HepG2 (cell line): ENCODE results near the gene PTGIR. TPM values are rescaled to one million over a fixed set of nuclear protein-coding genes. Genes with fewer than 3 reads are reported as not detected.

Experiments used
- KMT2A ChIP-seq: sonication (generic); formaldehyde crosslinking; IDR thresholded peaks from 2 replicates; pipeline ENCODE4 v1.4.0; 2020; ENCODE audit warnings: missing genetic modification reagents
- SCMH1 ChIP-seq: sonication (generic); formaldehyde crosslinking; IDR thresholded peaks from 2 replicates; pipeline ENCODE4 v1.9.0; 2021; ENCODE audit warnings: missing genetic modification reagents, mild to moderate bottlenecking, borderline replicate concordance
- ZNF24 ChIP-seq: fragments of 450-650 bp; IDR thresholded peaks from 2 replicates; pipeline ENCODE4 v1.6.1; 2017; ENCODE audit warnings: antibody characterized with exemption, mild to moderate bottlenecking
- ZNF318 ChIP-seq: sonication (generic); formaldehyde crosslinking; IDR thresholded peaks from 2 replicates; pipeline ENCODE4 v1.4.0; 2020; ENCODE audit warnings: mild to moderate bottlenecking, missing genetic modification reagents
- ZNF430 ChIP-seq: sonication (generic); formaldehyde crosslinking; IDR thresholded peaks from 2 replicates; pipeline ENCODE4 v1.9.0; 2021; ENCODE audit warnings: mild to moderate bottlenecking, missing genetic modification reagents
- ZNF816 ChIP-seq: sonication (generic); formaldehyde crosslinking; IDR thresholded peaks from 2 replicates; pipeline ENCODE4 v1.8.0; 2022; ENCODE audit warnings: missing genetic modification reagents, mild to moderate bottlenecking, borderline replicate concordance
- ZSCAN12 ChIP-seq: sonication (generic); formaldehyde crosslinking; IDR thresholded peaks from 2 replicates; pipeline ENCODE4 v1.9.0; 2021; ENCODE audit warnings: mild to moderate bottlenecking, missing genetic modification reagents
- polyA plus RNA-seq, 8 experiments: library from polyadenylated mRNA; depleted of rRNA in 3 of 8; stranded (reverse) in 7 of 8; unstranded in 1 of 8; fragments of >200 nt; fragmentation: Illumina TruSeq in 4 of 8; extraction: Trizol in 4 of 8; gene quantifications; 2 replicates each; pipeline versions ENCODE4 v1.2.1 to v1.2.3, GENCODE V29; 2011 to 2016; ENCODE audit warnings: low read depth in 4 of 8, missing spikeins in 1 of 8, mixed read lengths in 1 of 8; ENCODE audit not compliant: insufficient read depth in 1 of 8
- total RNA-seq, 5 experiments: library from RNA; depleted of rRNA; stranded (reverse); fragments of >200 nt; fragmentation: Illumina TruSeq; extraction: Trizol; gene quantifications; 2 replicates each; pipeline ENCODE4 v1.2.3, GENCODE V29; 2016; ENCODE audit warnings: low read depth in 1 of 5
- TF ChIP-seq, protein P1 (sequence below): sonication (generic); formaldehyde crosslinking; IDR thresholded peaks from 2 replicates; pipeline ENCODE4 v1.4.0; 2020; ENCODE audit warnings: mild to moderate bottlenecking, missing genetic modification reagents
- TF ChIP-seq, protein P2 (sequence below): sonication (generic); formaldehyde crosslinking; IDR thresholded peaks from 2 replicates; pipeline ENCODE4 v1.9.0; 2021; ENCODE audit warnings: missing genetic modification reagents, mild to moderate bottlenecking, borderline replicate concordance
- TF ChIP-seq, protein P3 (sequence below): sonication (generic); formaldehyde crosslinking; IDR thresholded peaks from 2 replicates; pipeline ENCODE4 v1.5.0; 2020; ENCODE audit warnings: missing genetic modification reagents
- TF ChIP-seq, protein P4 (sequence below): sonication (generic); formaldehyde crosslinking; IDR thresholded peaks from 2 replicates; pipeline ENCODE4 v1.4.0; 2020; ENCODE audit warnings: missing genetic modification reagents
- TF ChIP-seq, protein P5 (sequence below): IDR thresholded peaks from 2 replicates; pipeline ENCODE4 v1.6.1; 2016; ENCODE audit warnings: mild to moderate bottlenecking, missing biosample characterization, missing genetic modification reagents

The PTGIR gene
- total and polyA plus RNA-seq, 2 of the 13 experiments (the other 11 are each of a cell fraction or from before 2014, with no cell fraction given) = not detected

- TF ChIP-seq, protein P1, sequence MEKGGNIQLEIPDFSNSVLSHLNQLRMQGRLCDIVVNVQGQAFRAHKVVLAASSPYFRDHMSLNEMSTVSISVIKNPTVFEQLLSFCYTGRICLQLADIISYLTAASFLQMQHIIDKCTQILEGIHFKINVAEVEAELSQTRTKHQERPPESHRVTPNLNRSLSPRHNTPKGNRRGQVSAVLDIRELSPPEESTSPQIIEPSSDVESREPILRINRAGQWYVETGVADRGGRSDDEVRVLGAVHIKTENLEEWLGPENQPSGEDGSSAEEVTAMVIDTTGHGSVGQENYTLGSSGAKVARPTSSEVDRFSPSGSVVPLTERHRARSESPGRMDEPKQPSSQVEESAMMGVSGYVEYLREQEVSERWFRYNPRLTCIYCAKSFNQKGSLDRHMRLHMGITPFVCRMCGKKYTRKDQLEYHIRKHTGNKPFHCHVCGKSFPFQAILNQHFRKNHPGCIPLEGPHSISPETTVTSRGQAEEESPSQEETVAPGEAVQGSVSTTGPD (CRISPR knock-in tag) = no peak
- TF ChIP-seq, protein P2, sequence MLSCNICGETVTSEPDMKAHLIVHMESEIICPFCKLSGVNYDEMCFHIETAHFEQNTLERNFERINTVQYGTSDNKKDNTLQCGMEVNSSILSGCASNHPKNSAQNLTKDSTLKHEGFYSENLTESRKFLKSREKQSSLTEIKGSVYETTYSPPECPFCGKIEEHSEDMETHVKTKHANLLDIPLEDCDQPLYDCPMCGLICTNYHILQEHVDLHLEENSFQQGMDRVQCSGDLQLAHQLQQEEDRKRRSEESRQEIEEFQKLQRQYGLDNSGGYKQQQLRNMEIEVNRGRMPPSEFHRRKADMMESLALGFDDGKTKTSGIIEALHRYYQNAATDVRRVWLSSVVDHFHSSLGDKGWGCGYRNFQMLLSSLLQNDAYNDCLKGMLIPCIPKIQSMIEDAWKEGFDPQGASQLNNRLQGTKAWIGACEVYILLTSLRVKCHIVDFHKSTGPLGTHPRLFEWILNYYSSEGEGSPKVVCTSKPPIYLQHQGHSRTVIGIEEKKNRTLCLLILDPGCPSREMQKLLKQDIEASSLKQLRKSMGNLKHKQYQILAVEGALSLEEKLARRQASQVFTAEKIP = no peak
- TF ChIP-seq, protein P3, sequence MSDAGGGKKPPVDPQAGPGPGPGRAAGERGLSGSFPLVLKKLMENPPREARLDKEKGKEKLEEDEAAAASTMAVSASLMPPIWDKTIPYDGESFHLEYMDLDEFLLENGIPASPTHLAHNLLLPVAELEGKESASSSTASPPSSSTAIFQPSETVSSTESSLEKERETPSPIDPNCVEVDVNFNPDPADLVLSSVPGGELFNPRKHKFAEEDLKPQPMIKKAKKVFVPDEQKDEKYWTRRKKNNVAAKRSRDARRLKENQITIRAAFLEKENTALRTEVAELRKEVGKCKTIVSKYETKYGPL (CRISPR knock-in tag) = no peak
- TF ChIP-seq ZNF430 (CRISPR knock-in tag) = peak; percentile 72; the same call in 1 of the 2 replicates
- no peak; the same call in 1 of the 2 replicates for TF ChIP-seq KMT2A
- TF ChIP-seq SCMH1 (CRISPR knock-in tag) = no peak
- TF ChIP-seq, protein P4, sequence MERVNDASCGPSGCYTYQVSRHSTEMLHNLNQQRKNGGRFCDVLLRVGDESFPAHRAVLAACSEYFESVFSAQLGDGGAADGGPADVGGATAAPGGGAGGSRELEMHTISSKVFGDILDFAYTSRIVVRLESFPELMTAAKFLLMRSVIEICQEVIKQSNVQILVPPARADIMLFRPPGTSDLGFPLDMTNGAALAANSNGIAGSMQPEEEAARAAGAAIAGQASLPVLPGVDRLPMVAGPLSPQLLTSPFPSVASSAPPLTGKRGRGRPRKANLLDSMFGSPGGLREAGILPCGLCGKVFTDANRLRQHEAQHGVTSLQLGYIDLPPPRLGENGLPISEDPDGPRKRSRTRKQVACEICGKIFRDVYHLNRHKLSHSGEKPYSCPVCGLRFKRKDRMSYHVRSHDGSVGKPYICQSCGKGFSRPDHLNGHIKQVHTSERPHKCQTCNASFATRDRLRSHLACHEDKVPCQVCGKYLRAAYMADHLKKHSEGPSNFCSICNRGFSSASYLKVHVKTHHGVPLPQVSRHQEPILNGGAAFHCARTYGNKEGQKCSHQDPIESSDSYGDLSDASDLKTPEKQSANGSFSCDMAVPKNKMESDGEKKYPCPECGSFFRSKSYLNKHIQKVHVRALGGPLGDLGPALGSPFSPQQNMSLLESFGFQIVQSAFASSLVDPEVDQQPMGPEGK (CRISPR knock-in tag) = peak; percentile 70
- no peak for TF ChIP-seq ZNF318 (CRISPR knock-in tag)
- TF ChIP-seq, protein P5, sequence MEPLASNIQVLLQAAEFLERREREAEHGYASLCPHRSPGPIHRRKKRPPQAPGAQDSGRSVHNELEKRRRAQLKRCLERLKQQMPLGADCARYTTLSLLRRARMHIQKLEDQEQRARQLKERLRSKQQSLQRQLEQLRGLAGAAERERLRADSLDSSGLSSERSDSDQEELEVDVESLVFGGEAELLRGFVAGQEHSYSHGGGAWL = peak; percentile 34; the same call in 1 of the 2 replicates
- TF ChIP-seq ZNF816 (CRISPR knock-in tag) = no peak
- peak; percentile 81; the same call in 1 of the 2 replicates for TF ChIP-seq ZNF24
- 0 out of 2 replicates have a peak, but pooled peaks have one; percentile 75 for TF ChIP-seq ZSCAN12 (CRISPR knock-in tag)
Observed at GRCh38 chr19:46600384-46601317, 24.2 kb downstream of the PTGIR start (continued).
